HG03139 (cell line): ENCODE measurements around the gene NLGN1.

Experiments
- ATAC-seq: cut with Tn5 transposase; IDR thresholded peaks from one replicate; pipeline ENCODE4 v1.9.1; 2021; ENCODE audit not compliant: unreplicated experiment

The NLGN1 gene

DNA sequence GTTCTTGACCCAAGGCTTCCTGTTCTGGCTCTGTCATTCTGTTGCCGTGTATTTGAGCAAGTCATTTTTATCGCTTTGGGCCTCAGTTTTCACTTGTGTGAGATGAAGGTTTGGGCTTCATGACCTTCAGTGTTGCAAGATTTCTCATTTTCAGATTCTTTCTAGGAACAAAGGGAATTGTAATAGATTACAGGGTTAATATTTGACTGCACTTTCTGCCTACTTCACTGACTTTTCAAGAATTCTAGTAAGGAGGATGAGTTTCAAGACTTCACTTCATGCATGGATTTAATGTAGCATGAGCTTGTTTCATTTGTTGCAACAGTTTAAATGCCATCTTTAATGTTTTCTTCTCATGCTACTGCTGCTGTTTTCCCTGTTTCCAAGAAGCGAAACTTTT lies 226.5 kb downstream of the NLGN1 start:
- no peak for ATAC-seq

DNA sequence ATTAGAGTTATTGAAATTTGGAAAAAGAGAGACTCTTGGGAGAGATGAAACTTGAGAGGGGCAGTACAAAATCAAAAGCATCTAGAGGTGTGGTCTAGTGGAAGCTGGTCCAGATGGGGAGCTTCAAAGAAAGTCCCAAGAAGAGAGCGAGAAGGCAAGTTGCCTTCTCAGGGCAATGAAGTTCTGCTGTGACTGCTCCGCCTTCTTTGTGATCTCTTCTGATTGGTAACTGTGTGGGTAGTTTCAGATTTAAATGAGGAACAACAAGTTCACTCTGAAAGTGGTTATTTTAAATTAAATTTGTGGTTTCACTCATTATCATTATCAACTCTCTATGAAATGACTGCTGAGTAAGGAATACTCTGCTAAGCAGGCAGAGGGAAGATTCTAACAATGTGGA lies 233.3 kb downstream of the NLGN1 start:
- no peak for ATAC-seq

DNA sequence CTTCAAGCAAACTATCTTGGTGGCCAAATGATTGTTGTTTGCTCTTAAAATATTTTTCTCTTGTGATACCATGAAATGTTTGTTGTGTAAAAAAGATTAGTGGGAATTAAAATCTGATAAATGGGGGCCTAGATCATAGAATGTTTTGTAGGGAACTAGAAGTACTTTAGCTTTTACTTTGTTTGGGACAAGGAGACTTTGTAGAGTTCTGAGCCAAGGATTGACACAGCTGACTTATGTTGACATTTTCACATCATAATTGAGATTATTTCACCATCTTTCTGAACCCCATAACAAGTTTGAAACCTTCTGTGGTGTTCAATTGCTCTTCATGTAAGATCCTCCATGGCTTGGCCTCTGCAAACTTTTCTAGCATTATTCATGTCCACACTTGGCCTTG lies 235.4 kb downstream of the NLGN1 start:
- ATAC-seq = no peak

GRCh38 chr3:173635826-173636225 lies 238.3 kb downstream of the NLGN1 start:
- no peak for ATAC-seq

- no peak for ATAC-seq
Measured at GRCh38 chr3:173639098-173639497, 241.6 kb downstream of the NLGN1 start.

GRCh38 chr3:173641696-173642095 lies 244.2 kb downstream of the NLGN1 start:
- no peak for ATAC-seq

GRCh38 chr3:173644086-173645082 lies 246.8 kb downstream of the NLGN1 start:
- no peak for ATAC-seq

- ATAC-seq = no peak
Measured at GRCh38 chr3:173650596-173650995, 253.1 kb downstream of the NLGN1 start.

GRCh38 chr3:173652093-173652492 lies 254.5 kb downstream of the NLGN1 start:
- no peak for ATAC-seq

GRCh38 chr3:173653781-173654180 lies 256.2 kb downstream of the NLGN1 start:
- no peak for ATAC-seq

DNA sequence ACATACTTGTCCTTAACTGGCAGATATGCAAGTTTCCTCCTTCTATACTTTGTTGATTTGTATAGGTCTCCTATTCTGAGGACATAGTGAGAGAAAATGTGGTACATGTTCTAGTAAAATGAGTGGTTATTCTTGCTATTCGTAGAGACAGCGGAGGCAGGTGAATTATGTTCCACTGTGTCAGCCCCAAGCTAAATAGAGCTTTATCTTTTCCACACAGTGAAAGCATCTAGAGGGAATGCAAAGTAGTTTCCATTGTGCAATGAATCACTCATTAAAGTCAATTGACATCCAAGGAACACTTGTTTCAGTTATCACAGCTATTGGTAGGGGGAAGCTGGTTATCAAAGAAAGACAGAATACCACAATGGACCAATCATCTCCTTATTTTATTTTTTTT lies 262.4 kb downstream of the NLGN1 start:
- no peak for ATAC-seq

- no peak for ATAC-seq
Measured at GRCh38 chr3:173660645-173661299, 263.2 kb downstream of the NLGN1 start.

DNA sequence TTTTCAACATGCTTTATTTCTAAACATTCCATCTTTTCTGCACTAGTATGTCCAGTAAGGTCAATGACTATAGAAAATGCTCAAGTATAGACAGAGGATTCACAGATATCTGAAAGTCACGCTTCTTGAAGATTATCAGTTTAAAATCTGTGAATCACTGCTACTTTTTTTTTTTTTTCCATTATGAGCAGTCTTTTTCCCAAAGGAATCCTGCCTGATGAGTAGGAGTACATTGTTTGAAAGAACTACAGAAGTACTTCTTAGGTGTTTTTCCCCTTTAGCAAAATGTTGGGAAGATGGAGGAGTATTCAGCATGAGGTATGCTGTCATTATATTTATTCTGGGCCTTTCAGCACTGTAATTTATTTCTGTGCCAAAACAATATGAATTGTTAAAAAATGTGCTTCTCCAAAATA lies 266.2 kb downstream of the NLGN1 start:
- no peak for ATAC-seq

GRCh38 chr3:173676094-173676493 lies 278.6 kb downstream of the NLGN1 start:
- ATAC-seq = no peak

- ATAC-seq = no peak
Measured at GRCh38 chr3:173681188-173681678, 283.7 kb downstream of the NLGN1 start.

DNA sequence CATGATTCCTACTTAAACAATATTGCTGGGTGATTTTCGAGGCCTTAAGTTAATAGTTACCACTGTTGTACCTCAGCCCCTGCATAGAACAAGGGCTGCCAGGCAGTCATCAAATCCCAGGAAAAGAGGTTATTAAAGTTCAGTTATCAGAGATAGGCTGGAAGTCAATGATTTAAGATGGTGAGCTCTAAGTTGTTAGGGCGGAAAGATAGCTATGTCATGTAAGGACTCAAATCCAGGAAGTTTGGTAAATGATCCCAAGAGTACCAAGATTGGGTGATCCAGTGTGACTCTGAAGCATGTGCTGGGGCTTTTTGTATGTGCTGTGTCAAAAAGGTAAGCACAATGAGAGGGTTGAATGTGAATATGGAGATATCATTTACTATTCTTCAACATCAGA lies 287.9 kb downstream of the NLGN1 start:
- ATAC-seq = no peak

- ATAC-seq = no peak
Measured at GRCh38 chr3:173688216-173688842, 290.8 kb downstream of the NLGN1 start.

- ATAC-seq = no peak
Measured at GRCh38 chr3:173690542-173691180, 293.1 kb downstream of the NLGN1 start.

DNA sequence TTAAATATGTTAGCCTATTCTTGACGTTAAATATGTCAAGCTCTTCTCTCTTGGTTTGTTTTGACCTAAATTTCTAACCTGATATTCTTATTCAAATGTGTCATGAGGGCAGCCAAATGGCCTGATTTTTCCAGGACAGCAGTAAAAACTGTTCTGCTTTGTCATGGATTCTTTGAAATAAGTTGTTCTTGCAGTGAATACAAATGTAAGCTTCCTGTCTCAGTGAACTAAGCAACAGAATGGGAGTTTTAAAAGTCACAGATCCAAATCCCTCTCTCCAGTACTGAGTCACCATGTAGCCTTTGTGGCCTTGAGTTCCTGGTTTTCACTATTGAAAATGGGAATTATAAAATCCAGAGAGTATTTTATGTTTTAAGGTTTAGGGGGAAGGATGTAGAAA lies 301.8 kb downstream of the NLGN1 start:
- no peak for ATAC-seq

- ATAC-seq = no peak
Measured at GRCh38 chr3:173700336-173700735, 302.8 kb downstream of the NLGN1 start.

DNA sequence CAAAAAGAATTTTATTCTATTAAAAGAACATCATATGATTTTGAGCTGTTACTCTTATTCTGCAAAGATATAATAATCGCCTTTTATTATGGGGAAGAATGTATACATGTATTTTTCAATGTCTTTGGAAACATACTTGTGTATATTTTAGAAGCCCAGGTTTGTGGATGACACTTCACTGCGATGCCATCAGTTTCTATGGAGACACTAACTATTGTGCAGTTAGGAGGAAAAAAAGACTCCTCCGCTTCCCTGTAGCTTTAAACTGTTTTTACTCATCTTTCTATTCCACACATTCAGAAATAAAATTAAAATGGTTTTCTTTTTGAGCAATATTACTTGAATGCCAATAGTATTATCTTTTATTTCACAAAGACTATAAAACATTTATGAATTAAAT lies 305.0 kb downstream of the NLGN1 start:
- ATAC-seq = no peak
